A549 (cell line): Measurements from ENCODE around the gene MAP3K5.

Experiments used
- BHLHE40 ChIP-seq: IDR thresholded peaks from 2 replicates; pipeline ENCODE4 v1.6.1; 2012; ENCODE audit warnings: low read depth, low read length, inconsistent platforms
- CEBPB ChIP-seq, 2 experiments: fragments of >200 bp in 1 of 2; sonication (Bioruptor Twin) in 1 of 2; formaldehyde crosslinking in 1 of 2; IDR thresholded peaks; 2 replicates each; pipeline ENCODE4 v1.6.1; 2012 to 2016
- CTCF ChIP-seq: fragments of >200 bp; sonication (Bioruptor Twin); formaldehyde crosslinking; IDR thresholded peaks from 3 replicates; pipeline ENCODE4 v1.5.1; 2016
- EP300 ChIP-seq, 2 experiments: fragments of >200 bp; sonication (Bioruptor Twin); formaldehyde crosslinking; IDR thresholded peaks; 2 replicates in 1 of 2; 3 replicates in 1 of 2; pipeline ENCODE4 v1.6.1; 2016 to 2017
- GATA3 ChIP-seq: IDR thresholded peaks from 2 replicates; pipeline ENCODE4 v1.6.1; 2012; ENCODE audit warnings: borderline replicate concordance
- MYC ChIP-seq: IDR thresholded peaks from 2 replicates; pipeline ENCODE4 v1.6.1; 2012; ENCODE audit warnings: mild to moderate bottlenecking, inconsistent platforms, low read length, improper control_type of control experiment, borderline replicate concordance
- POLR2A ChIP-seq: IDR thresholded peaks from 2 replicates; pipeline ENCODE4 v1.6.1; 2012; ENCODE audit warnings: mild to moderate bottlenecking, low read length
- REST ChIP-seq: fragments of 200-600 bp; sonication (generic); IDR thresholded peaks from 2 replicates; pipeline ENCODE4 v1.6.1; 2016; ENCODE audit warnings: antibody characterized with exemption, mild to moderate bottlenecking, moderate library complexity
- TP53 ChIP-seq: fragments of 250-450 bp; sonication (Bioruptor Pico); IDR thresholded peaks from 2 replicates; pipeline ENCODE4 v1.5.0; 2021; ENCODE audit warnings: mild to moderate bottlenecking, moderate library complexity

DNA sequence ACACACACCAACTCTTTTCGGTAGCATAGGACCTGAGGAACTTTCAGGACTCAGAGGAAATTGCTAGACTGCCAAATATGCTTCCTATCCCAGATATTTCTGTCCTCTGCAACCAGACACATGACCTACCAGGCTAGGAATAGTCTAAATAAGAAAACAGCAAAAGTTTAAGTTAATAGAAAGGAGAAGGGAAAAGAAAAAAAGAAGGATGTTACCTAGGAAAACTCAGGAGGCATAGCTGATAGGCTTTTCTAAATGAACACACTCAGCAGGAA lies 74.6 kb downstream of the MAP3K5 start:
- TF ChIP-seq CTCF (no peak), REST (no peak), EP300 (IDR thresholded peaks at IDR 0.05) (no peak), BHLHE40 (no peak), GATA3 (no peak), POLR2A (no peak), TP53 (CRISPR knock-in tag) (no peak), CEBPB (IDR thresholded peaks at IDR 0.05) (no peak), MYC (no peak)
